Tibial artery (tissue), 4 donors: ENCODE data around the gene WNT11.
A peak's percentile ranks its signal among the peaks of the same experiment; 100 is the strongest.

Experiments used
- DNase-seq, 2 donors: peaks; one replicate each; pipeline ENCODE4 v3.0.0-alpha.2; 2019
- H3K27ac ChIP-seq, 2 donors: fragments of 200-600 bp; sonication (generic) in 1 of 2; 1 replicate in 1 of 2; 2 replicates in 1 of 2; pipeline ENCODE4 v1.5.1; 2018 to 2019; ENCODE audit warnings: mild to moderate bottlenecking in 1 of 2
- H3K27me3 ChIP-seq, 2 donors: fragments of 200-600 bp; sonication (generic) in 1 of 2; one replicate each; pipeline versions ENCODE4 v1.5.1 to v1.6.0; 2016 to 2019
- H3K36me3 ChIP-seq, 3 donors: fragments of 200-600 bp; sonication (generic) in 2 of 3; one replicate each; pipeline ENCODE4 v1.5.1; 2016 to 2019; ENCODE audit warnings: mild to moderate bottlenecking in 2 of 3
- H3K4me1 ChIP-seq, 4 donors: fragments of 200-600 bp; sonication (generic) in 2 of 4; 1 replicate in 3 of 4; 2 replicates in 1 of 4; pipeline ENCODE4 v1.5.1; 2016 to 2019
- H3K4me3 ChIP-seq, 2 donors: fragments of 200-600 bp; sonication (generic) in 1 of 2; 1 replicate in 1 of 2; 2 replicates in 1 of 2; pipeline ENCODE4 v1.5.1; 2018 to 2019; ENCODE audit warnings: mild to moderate bottlenecking in 2 of 2
- H3K9me3 ChIP-seq, 3 donors: fragments of 200-600 bp; sonication (generic) in 1 of 3; one replicate each; pipeline ENCODE4 v1.5.1; 2016 to 2019
- CTCF ChIP-seq, 2 experiments: fragments of 200-600 bp in 1 of 2; fragments of 450-650 bp in 1 of 2; IDR thresholded peaks; one replicate each; pipeline ENCODE4 v1.5.1; 2017 to 2019; ENCODE audit warnings: antibody characterized with exemption in 2 of 2, mild to moderate bottlenecking in 1 of 2, moderate library complexity in 1 of 2
- intact Hi-C: fragments of 100-400 bp; cut with DNase I; formaldehyde crosslinking; loops from one replicate; pipeline ENCODE4 v1.15.0; 2023; ENCODE audit warnings: low total_unique reads

Gene WNT11

GRCh38 chr11:76158394-76159302 is 47.7 kb downstream of the WNT11 start:
- no peak overlapping the region for H3K4me3 ChIP-seq
- intact Hi-C loops = no loop called here
- no peaks in the 10 kb centered on the region for H3K36me3 ChIP-seq
- peaks cover 0 to 22% of the 10 kb centered on the region in 2 donors for H3K27me3 ChIP-seq
- no peaks in the 10 kb centered on the region for H3K9me3 ChIP-seq
- peak in 1 of 2 donors; percentile 53 for DNase-seq
- TF ChIP-seq CTCF (IDR thresholded peaks at IDR 0.05) = no peak
- no peak overlapping the region for H3K27ac ChIP-seq
- H3K4me1 ChIP-seq = peaks cover 0 to 11% (median 9%) of the 10 kb centered on the region in 4 donors

- Histone ChIP-seq H3K27ac (no peak overlapping the region), H3K27me3 (peaks cover 0 to 14% of the 10 kb centered on the region in 2 donors), H3K4me1 (peaks cover 0 to 11% (median 9%) of the 10 kb centered on the region in 4 donors), H3K36me3 (no peaks in the 10 kb centered on the region), H3K9me3 (no peaks in the 10 kb centered on the region), H3K4me3 (no peak overlapping the region)
- DNase-seq = peak in 1 of 2 donors; percentile 51
- no peak for TF ChIP-seq CTCF (IDR thresholded peaks at IDR 0.05)
- intact Hi-C loops = no loop called here
Measured at GRCh38 chr11:76157891-76158290, 48.4 kb downstream of the WNT11 start.

GRCh38 chr11:76156971-76157427 is 49.3 kb downstream of the WNT11 start:
- no peaks in the 10 kb centered on the region for H3K36me3 ChIP-seq
- peaks cover 0 to 5% of the 10 kb centered on the region in 2 donors for H3K27me3 ChIP-seq
- H3K4me3 ChIP-seq = no peak overlapping the region
- no peak for TF ChIP-seq CTCF (IDR thresholded peaks at IDR 0.05)
- peaks cover 0 to 17% (median 12%) of the 10 kb centered on the region in 4 donors for H3K4me1 ChIP-seq
- H3K27ac ChIP-seq = no peak overlapping the region
- DNase-seq = peak in 1 of 2 donors; percentile 57
- intact Hi-C loops = no loop called here
- H3K9me3 ChIP-seq = no peaks in the 10 kb centered on the region

GRCh38 chr11:76155500-76156227 is 50.6 kb downstream of the WNT11 start:
- Histone ChIP-seq H3K4me3 (no peak overlapping the region), H3K36me3 (no peaks in the 10 kb centered on the region), H3K9me3 (no peaks in the 10 kb centered on the region), H3K27me3 (no peaks in the 10 kb centered on the region), H3K27ac (no peak overlapping the region), H3K4me1 (peaks cover 0 to 10% (median 4%) of the 10 kb centered on the region in 4 donors)
- no peak for DNase-seq
- intact Hi-C loops = no loop called here
- no peak for TF ChIP-seq CTCF (IDR thresholded peaks at IDR 0.05)

- no peaks in the 10 kb centered on the region for H3K27me3 ChIP-seq
- H3K27ac ChIP-seq = no peak overlapping the region
- DNase-seq = no peak
- TF ChIP-seq CTCF (IDR thresholded peaks at IDR 0.05) = no peak
- H3K4me3 ChIP-seq = no peak overlapping the region
- H3K4me1 ChIP-seq = peaks cover 0 to 10% (median 4%) of the 10 kb centered on the region in 4 donors
- H3K36me3 ChIP-seq = no peaks in the 10 kb centered on the region
- intact Hi-C loops = loop anchor here (2.0 kb wide), 1 partner anchor 257 kb away; no protein-coding TSS in a partner anchor
- no peaks in the 10 kb centered on the region for H3K9me3 ChIP-seq
Measured at GRCh38 chr11:76153571-76153923, 52.8 kb downstream of the WNT11 start.
